Activated CD4-positive, alpha-beta T cell treated with anti-CD3 and anti-CD28 coated beads for 36 hours (primary cell): ENCODE measurements around the gene HMCN2. TPM values are rescaled to one million over a fixed set of nuclear protein-coding genes. Genes with fewer than 3 reads are reported as not detected.
"Not testable (repeated sequence)": the region's sequence is repeated elsewhere in the genome, so short reads cannot be mapped to it uniquely, and the experiment has no call there.

Experiments
- ATAC-seq: fragments of 200-7000 bp; cut with Tn5 transposase; one replicate; pipeline ENCODE4 v1.10.0; 2021; ENCODE audit warnings: mild to moderate bottlenecking, moderate library complexity
- CTCF ChIA-PET: fragments of 350-600 bp; sonication (Branson Sonifier 250); formaldehyde crosslinking; loops from one replicate; lab custom pipeline; 2021; ENCODE audit warnings: antibody characterized with exemption; lab: Charles Lee
- POLR2A ChIA-PET: fragments of 350-600 bp; sonication (Branson Sonifier 250); formaldehyde crosslinking; loops from one replicate; lab custom pipeline; 2021; ENCODE audit warnings: antibody characterized with exemption, inconsistent platforms; lab: Charles Lee
- DNase-seq: peaks from one replicate; pipeline ENCODE4 v3.0.0-alpha.2; 2020
- H3K27ac Mint-ChIP-seq: one replicate; pipeline ENCODE4 v1.8.0; 2021; ENCODE audit warnings: mixed read lengths
- H3K27me3 Mint-ChIP-seq: one replicate; pipeline ENCODE4 v1.8.0; 2021; ENCODE audit warnings: mixed read lengths
- H3K36me3 Mint-ChIP-seq: one replicate; pipeline ENCODE4 v1.8.0; 2021; ENCODE audit warnings: low read depth, mixed read lengths
- H3K4me1 Mint-ChIP-seq: one replicate; pipeline ENCODE4 v1.8.0; 2021; ENCODE audit warnings: mixed read lengths
- H3K4me3 Mint-ChIP-seq: one replicate; pipeline ENCODE4 v1.8.0; 2021; ENCODE audit warnings: mild to moderate bottlenecking, moderate library complexity, mixed read lengths
- H3K9me3 Mint-ChIP-seq: one replicate; pipeline ENCODE4 v1.8.0; 2021; ENCODE audit warnings: low read depth, mixed read lengths
- intact Hi-C, 2 experiments: fragments of 100-400 bp; cut with DNase I in 1 of 2; cut with micrococcal nuclease in 1 of 2; formaldehyde crosslinking; loops; one replicate each; pipeline versions ENCODE4 v1.14.2 to v1.15.1; 2022 to 2024; cut with DNase I, micrococcal nuclease
- total RNA-seq, 2 experiments: library from RNA; stranded (reverse); gene quantifications; one replicate each; pipeline ENCODE4 v1.2.3, GENCODE V29; 2021

The HMCN2 gene
- total RNA-seq, 2 experiments from 2014 or later, result 0.05 TPM

GRCh38 chr9:130337318-130337717 lies 71.8 kb downstream of the HMCN2 start:
- Mint-ChIP-seq H3K27ac (no peak overlapping the region), H3K9me3 (no peaks in the 10 kb centered on the region), H3K4me1 (no peaks in the 10 kb centered on the region), H3K4me3 (no peak overlapping the region), H3K27me3 (peaks cover 7% of the 10 kb centered on the region), H3K36me3 (no peaks in the 10 kb centered on the region)
- DNase-seq, result no peak
- intact Hi-C loops, result no loop called here
- ATAC-seq, result no peak
- POLR2A ChIA-PET, result no interaction called here
- CTCF ChIA-PET, result interaction anchor here (0.6 kb wide), 2 partner anchors 52 to 133 kb away, joined by 4 read pairs; no protein-coding TSS in a partner anchor

GRCh38 chr9:130337784-130338380 lies 72.3 kb downstream of the HMCN2 start:
- POLR2A ChIA-PET, result no interaction called here
- Mint-ChIP-seq H3K36me3 (no peaks in the 10 kb centered on the region), H3K27ac (no peak overlapping the region), H3K4me1 (no peaks in the 10 kb centered on the region), H3K4me3 (no peak overlapping the region), H3K9me3 (no peaks in the 10 kb centered on the region), H3K27me3 (peaks cover 7% of the 10 kb centered on the region)
- CTCF ChIA-PET, result no interaction called here
- ATAC-seq (peak; percentile 16), DNase-seq (no peak)
- intact Hi-C loops, result no loop called here

GRCh38 chr9:130338891-130339290 lies 73.3 kb downstream of the HMCN2 start:
- H3K36me3 Mint-ChIP-seq, H3K4me3 Mint-ChIP-seq, H3K9me3 Mint-ChIP-seq, ATAC-seq, H3K27me3 Mint-ChIP-seq, H3K4me1 Mint-ChIP-seq, CTCF ChIA-PET, DNase-seq, H3K27ac Mint-ChIP-seq, intact Hi-C loops: not testable (repeated sequence)
- POLR2A ChIA-PET, result interaction anchor here (0.7 kb wide), 1 partner anchor 1205 kb away, joined by 3 read pairs; no protein-coding TSS in a partner anchor

- no peak for ATAC-seq
- DNase-seq, result no peak
- Mint-ChIP-seq H3K27ac (no peak overlapping the region), H3K4me3 (no peak overlapping the region), H3K36me3 (no peaks in the 10 kb centered on the region), H3K27me3 (no peaks in the 10 kb centered on the region), H3K4me1 (no peaks in the 10 kb centered on the region), H3K9me3 (no peaks in the 10 kb centered on the region)
- intact Hi-C loops, result no loop called here
- ChIA-PET POLR2A (interaction anchor here (0.7 kb wide), 1 partner anchor 1206 kb away, joined by 3 read pairs; no protein-coding TSS in a partner anchor), CTCF (interaction anchor here (0.6 kb wide), 1 partner anchor 554 kb away, joined by 3 read pairs; no protein-coding TSS in a partner anchor)
Observed at GRCh38 chr9:130339306-130339705, 73.7 kb downstream of the HMCN2 start.

GRCh38 chr9:130340011-130340410 lies 74.5 kb downstream of the HMCN2 start:
- no peaks in the 10 kb centered on the region for H3K27me3 Mint-ChIP-seq
- intact Hi-C loops, result loop anchor here in 1 of 2 experiments (10.0 kb wide), 1 partner anchor 505 kb away; the partner anchor contains the start of genes C9orf78 and USP20
- no peak overlapping the region for H3K4me3 Mint-ChIP-seq
- H3K9me3 Mint-ChIP-seq, result no peaks in the 10 kb centered on the region
- H3K4me1 Mint-ChIP-seq, result no peaks in the 10 kb centered on the region
- ATAC-seq (no peak), DNase-seq (no peak)
- ChIA-PET CTCF (interaction anchor here (0.6 kb wide), 2 partner anchors 555 to 1202 kb away, joined by 3 read pairs; no protein-coding TSS in a partner anchor), POLR2A (no interaction called here)
- H3K27ac Mint-ChIP-seq, result no peak overlapping the region
- no peaks in the 10 kb centered on the region for H3K36me3 Mint-ChIP-seq

GRCh38 chr9:130340557-130340956 lies 75.0 kb downstream of the HMCN2 start:
- DNase-seq, H3K4me3 Mint-ChIP-seq, POLR2A ChIA-PET, H3K9me3 Mint-ChIP-seq, H3K36me3 Mint-ChIP-seq, CTCF ChIA-PET, H3K27ac Mint-ChIP-seq, H3K27me3 Mint-ChIP-seq, ATAC-seq, H3K4me1 Mint-ChIP-seq: not testable (repeated sequence)
- intact Hi-C loops, result loop anchor here in 1 of 2 experiments (10.0 kb wide), 1 partner anchor 506 kb away; the partner anchor contains the start of genes C9orf78 and USP20

GRCh38 chr9:130341128-130341527 lies 75.6 kb downstream of the HMCN2 start:
- no peaks in the 10 kb centered on the region for H3K36me3 Mint-ChIP-seq
- H3K4me1 Mint-ChIP-seq, result no peaks in the 10 kb centered on the region
- intact Hi-C loops, result loop anchor here in 1 of 2 experiments (10.0 kb wide), 1 partner anchor 506 kb away; the partner anchor contains the start of genes C9orf78 and USP20

GRCh38 chr9:130341839-130342713 lies 76.5 kb downstream of the HMCN2 start:
- Mint-ChIP-seq H3K9me3 (no peaks in the 10 kb centered on the region), H3K27me3 (no peaks in the 10 kb centered on the region), H3K27ac (no peak overlapping the region), H3K4me3 (no peak overlapping the region), H3K4me1 (no peaks in the 10 kb centered on the region), H3K36me3 (no peaks in the 10 kb centered on the region)
- ChIA-PET CTCF (interaction anchor here (1.0 to 1.6 kb wide), 2 partner anchors 231 to 235 kb away, joined by 3 to 4 read pairs; no protein-coding TSS in a partner anchor), POLR2A (no interaction called here)
- no peak for ATAC-seq
- intact Hi-C loops, result loop anchor here in 1 of 2 experiments (2.0 to 10.0 kb wide), 2 partner anchors 99 to 507 kb away; partner anchors contain the start of genes C9orf78 and USP20
- no peak for DNase-seq

More at GRCh38 chr9:130341128-130341527, 75.6 kb downstream of the HMCN2 start:
- no peak overlapping the region for H3K27ac Mint-ChIP-seq
- H3K9me3 Mint-ChIP-seq, result no peaks in the 10 kb centered on the region
- CTCF ChIA-PET, result interaction anchor here (0.5 kb wide), 1 partner anchor 414 kb away, joined by 3 read pairs; no protein-coding TSS in a partner anchor
- H3K27me3 Mint-ChIP-seq, result no peaks in the 10 kb centered on the region
- ATAC-seq (no peak), DNase-seq (no peak)
- POLR2A ChIA-PET, result no interaction called here
- H3K4me3 Mint-ChIP-seq, result no peak overlapping the region

- H3K9me3 Mint-ChIP-seq, result no peaks in the 10 kb centered on the region
- no peak overlapping the region for H3K27ac Mint-ChIP-seq
- H3K27me3 Mint-ChIP-seq, result no peaks in the 10 kb centered on the region
- H3K36me3 Mint-ChIP-seq, result no peaks in the 10 kb centered on the region
- no peaks in the 10 kb centered on the region for H3K4me1 Mint-ChIP-seq
- intact Hi-C loops, result loop anchor here (1.0 to 10.0 kb wide), 4 partner anchors 100 to 508 kb away; partner anchors contain the start of genes C9orf78 (in 1 of the 2) and USP20 (in 1 of the 2)
- ChIA-PET POLR2A (no interaction called here), CTCF (interaction anchor here (1.0 to 1.6 kb wide), 2 partner anchors 232 to 235 kb away, joined by 3 to 4 read pairs; no protein-coding TSS in a partner anchor)
- no peak for DNase-seq
- H3K4me3 Mint-ChIP-seq, result no peak overlapping the region
- no peak for ATAC-seq
Observed at GRCh38 chr9:130342714-130343085, 77.1 kb downstream of the HMCN2 start.

- no peaks in the 10 kb centered on the region for H3K27me3 Mint-ChIP-seq
- DNase-seq (peak; percentile 66), ATAC-seq (peak; percentile 40)
- CTCF ChIA-PET, result interaction anchor here (1.6 kb wide), 1 partner anchor 236 kb away, joined by 4 read pairs; no protein-coding TSS in a partner anchor
- no peaks in the 10 kb centered on the region for H3K9me3 Mint-ChIP-seq
- H3K4me1 Mint-ChIP-seq, result no peaks in the 10 kb centered on the region
- no peak overlapping the region for H3K27ac Mint-ChIP-seq
- intact Hi-C loops, result loop anchor here (1.0 to 10.0 kb wide), 4 partner anchors 101 to 509 kb away; partner anchors contain the start of genes C9orf78 (in 1 of the 2) and USP20 (in 1 of the 2)
- no peak overlapping the region for H3K4me3 Mint-ChIP-seq
- no peaks in the 10 kb centered on the region for H3K36me3 Mint-ChIP-seq
- POLR2A ChIA-PET, result no interaction called here
Observed at GRCh38 chr9:130343445-130343918, 77.9 kb downstream of the HMCN2 start.

- no peak for ATAC-seq
- no peaks in the 10 kb centered on the region for H3K27me3 Mint-ChIP-seq
Observed at GRCh38 chr9:130344366-130344765, 78.8 kb downstream of the HMCN2 start.

More at GRCh38 chr9:130344366-130344765, 78.8 kb downstream of the HMCN2 start:
- Mint-ChIP-seq H3K27ac (no peak overlapping the region), H3K4me3 (no peak overlapping the region), H3K36me3 (no peaks in the 10 kb centered on the region), H3K4me1 (no peaks in the 10 kb centered on the region), H3K9me3 (no peaks in the 10 kb centered on the region)
- ChIA-PET POLR2A (no interaction called here), CTCF (interaction anchor here (0.7 kb wide), 1 partner anchor 279 kb away, joined by 3 read pairs; no protein-coding TSS in a partner anchor)
- intact Hi-C loops, result loop anchor here in 1 of 2 experiments (10.0 kb wide), 1 partner anchor 510 kb away; the partner anchor contains the start of genes C9orf78 and USP20
- DNase-seq, result no peak
